ENCODE data around the gene PPARGC1A.

The PPARGC1A gene

GRCh38 chr4:23770011-23770410, 119.8 kb downstream of the PPARGC1A start:
- DNase-seq (ENCODE audit: low read depth in 3 of 3) = no peak

- DNase-seq (ENCODE audit: low read depth in 3 of 3) = no peak
Observed at GRCh38 chr4:23769406-23769805, 120.4 kb downstream of the PPARGC1A start.

DNA sequence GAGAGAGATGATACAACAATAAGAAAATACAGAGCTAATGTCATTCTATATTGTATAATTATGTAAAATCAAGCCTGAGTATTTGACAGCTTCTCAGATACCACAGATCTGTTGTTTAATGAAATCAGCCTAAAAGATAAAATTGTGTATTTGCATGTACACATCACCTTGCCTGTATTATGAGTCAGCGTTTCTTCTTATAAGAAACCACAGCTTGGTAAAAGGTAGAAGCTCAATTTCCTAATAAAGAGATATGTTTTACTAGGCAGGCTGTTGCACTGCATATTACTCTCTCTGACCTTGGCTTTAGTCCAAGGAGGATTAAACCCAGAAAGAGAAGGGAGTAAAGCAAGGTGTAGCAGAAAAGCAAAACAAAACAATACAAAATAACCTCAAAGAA, 121.3 kb downstream of the PPARGC1A start:
- no peak for DNase-seq (ENCODE audit: low read depth in 3 of 3)

- no peak for DNase-seq (ENCODE audit: low read depth in 3 of 3)
Observed at GRCh38 chr4:23766344-23766743, 123.5 kb downstream of the PPARGC1A start.

DNA sequence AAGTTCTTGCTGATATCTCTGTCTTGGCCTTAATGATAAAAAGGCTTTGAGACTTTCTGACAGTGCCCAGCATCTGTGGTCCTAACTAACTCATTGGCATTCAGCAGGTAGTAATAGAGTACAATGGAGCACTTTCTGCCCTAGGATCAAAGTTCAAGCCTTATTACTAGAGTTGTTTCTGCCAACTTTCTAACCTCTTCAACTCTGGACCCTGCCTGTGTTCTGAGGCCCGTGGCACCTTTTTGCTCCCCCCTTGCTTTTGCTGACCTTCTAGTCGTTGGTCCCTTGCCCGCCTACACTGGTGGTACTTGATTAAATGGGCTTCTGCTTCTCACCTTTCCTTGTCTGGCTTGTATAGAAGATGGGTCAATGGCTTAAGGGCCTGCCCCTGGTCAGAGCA, 126.3 kb downstream of the PPARGC1A start:
- no peak for DNase-seq (ENCODE audit: low read depth in 3 of 3)

- no peak for DNase-seq (ENCODE audit: low read depth in 3 of 3)
Observed at GRCh38 chr4:23762551-23762950, 127.3 kb downstream of the PPARGC1A start.

DNA sequence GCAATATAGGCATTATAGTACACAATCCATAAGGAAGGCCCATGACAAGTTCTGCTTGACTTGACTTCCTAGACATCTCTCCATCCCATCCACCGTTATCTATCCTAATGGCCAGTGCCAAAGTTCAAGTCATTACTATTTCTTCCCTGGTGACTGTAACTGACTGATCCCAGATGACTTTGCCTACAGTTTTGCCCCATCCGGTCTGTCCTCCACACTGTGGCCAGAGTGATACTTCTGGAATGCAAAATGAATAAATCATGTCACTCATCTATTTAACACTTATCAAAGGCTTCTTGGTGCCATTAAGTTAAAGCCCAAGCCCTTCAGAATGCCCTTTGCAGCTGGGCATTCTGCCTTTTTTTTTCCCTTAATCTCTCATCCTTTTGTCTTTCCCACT, 130.8 kb downstream of the PPARGC1A start:
- DNase-seq (ENCODE audit: low read depth in 3 of 3) = no peak

GRCh38 chr4:23754688-23755087, 135.2 kb downstream of the PPARGC1A start:
- no peak for DNase-seq (ENCODE audit: low read depth in 3 of 3)

GRCh38 chr4:23750125-23750524, 139.7 kb downstream of the PPARGC1A start:
- no peak for DNase-seq (ENCODE audit: low read depth in 3 of 3)

DNA sequence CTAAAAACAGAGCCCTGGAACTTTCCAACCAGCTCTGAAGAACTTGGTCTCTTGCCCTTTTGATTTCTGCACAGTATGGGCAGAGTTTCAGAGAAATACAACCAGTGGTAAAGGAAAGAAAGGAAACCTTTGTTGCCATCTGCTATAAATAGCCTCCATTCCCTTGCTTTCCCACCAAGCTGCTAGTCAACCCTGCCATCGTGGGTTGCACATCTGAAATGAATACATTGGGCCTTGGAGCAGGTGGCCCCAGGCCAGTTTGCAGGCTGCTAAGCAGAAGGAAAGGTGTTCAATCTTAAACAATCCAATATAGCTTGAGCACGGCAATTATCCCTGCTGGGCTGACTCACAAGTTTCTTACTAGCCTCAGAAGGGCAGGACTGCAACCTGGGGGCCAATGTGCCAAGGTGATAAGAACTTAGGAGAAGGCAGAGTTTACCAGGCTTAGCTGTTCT, 142.5 kb downstream of the PPARGC1A start:
- no peak for DNase-seq (ENCODE audit: low read depth in 3 of 3)

GRCh38 chr4:23746672-23747071, 143.2 kb downstream of the PPARGC1A start:
- DNase-seq (ENCODE audit: low read depth in 3 of 3) = no peak

- DNase-seq (ENCODE audit: low read depth in 3 of 3) = no peak
Observed at GRCh38 chr4:23746027-23746426, 143.8 kb downstream of the PPARGC1A start.

DNA sequence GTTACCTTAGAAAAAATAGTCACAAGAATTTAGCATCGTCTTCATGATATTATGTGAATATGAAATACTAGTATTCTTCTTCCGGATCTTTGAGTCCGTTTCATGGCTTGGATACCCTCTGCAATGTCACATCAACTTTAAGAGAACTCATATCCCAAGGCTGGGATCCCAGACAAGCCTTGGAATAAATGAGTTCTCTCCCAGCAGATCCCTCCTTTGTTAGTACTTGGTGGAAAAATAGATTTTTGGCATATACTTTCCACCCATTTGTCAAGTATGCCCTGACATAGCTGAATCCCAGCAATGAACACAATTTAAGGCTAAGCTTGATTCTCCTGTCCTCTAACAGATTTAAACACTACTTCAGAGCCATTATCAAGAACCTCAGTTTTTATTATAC, 144.5 kb downstream of the PPARGC1A start:
- DNase-seq (ENCODE audit: low read depth in 3 of 3) = no peak

All from stimulated activated CD4-positive, alpha-beta T cell treated with anti-CD3 and anti-CD28 coated beads, TNF-alpha, amount 100 ng/mL, for 4 hours (primary cell).